Colonic mucosa (tissue), 4 donors: ENCODE data around the gene FRMD8. TPM values are rescaled to one million over a fixed set of nuclear protein-coding genes. Genes with fewer than 3 reads are reported as not detected.

Experiments used
- DNase-seq: peaks from one replicate; pipeline ENCODE4 v3.0.0-alpha.2; 2020
- H3K27ac ChIP-seq: fragments of 200-600 bp; one replicate; pipeline ENCODE4 v1.8.0; 2021
- H3K27me3 ChIP-seq: fragments of 200-600 bp; one replicate; pipeline ENCODE4 v1.8.0; 2021
- H3K36me3 ChIP-seq: fragments of 200-600 bp; one replicate; pipeline ENCODE4 v1.8.0; 2021
- H3K4me1 ChIP-seq: fragments of 200-600 bp; one replicate; pipeline ENCODE4 v1.8.0; 2021; ENCODE audit warnings: mild to moderate bottlenecking
- H3K4me3 ChIP-seq: fragments of 200-600 bp; one replicate; pipeline ENCODE4 v1.8.0; 2021
- H3K9ac ChIP-seq, 2 donors: one replicate each; pipeline ENCODE4 v1.7.0; 2013; ENCODE audit warnings: control low read depth in 2 of 2, low read depth in 2 of 2, low read length in 2 of 2
- H3K9me3 ChIP-seq: fragments of 200-600 bp; one replicate; pipeline ENCODE4 v1.8.0; 2021
- intact Hi-C: fragments of 100-400 bp; cut with DNase I; formaldehyde crosslinking; loops from one replicate; pipeline ENCODE4 v1.14.1; 2022
- total RNA-seq, 2 donors: library from RNA; stranded (reverse); fragmentation: NEBNext Ultra II Directional in 1 of 2; extraction: Animal tissue kit (Norgen Biotek cat#: 25700) in 1 of 2; gene quantifications; one replicate each; pipeline ENCODE4 v1.2.1, GENCODE V29; 2021
- TF ChIP-seq, protein P1 (sequence below): fragments of 200-600 bp; IDR thresholded peaks from one replicate; pipeline ENCODE4 v1.8.0; 2022; ENCODE audit warnings: antibody characterized with exemption, mild to moderate bottlenecking
- donor health status: healthy.
- donor health status: DM: no; HTN: no; CAD: no.
- donor health status: DM: no; HTN: no; CAD: no.

Gene FRMD8
- total RNA-seq, 2 donors from 2014 or later = 30.7 to 43.9 TPM

GRCh38 chr11:65400307-65401072 lies 14.1 kb downstream of the FRMD8 start:
- Histone ChIP-seq H3K4me3 (no peak overlapping the region), H3K4me1 (no peaks in the 10 kb centered on the region), H3K27me3 (no peaks in the 10 kb centered on the region), H3K27ac (no peak overlapping the region), H3K36me3 (peaks cover 7% of the 10 kb centered on the region), H3K9me3 (no peaks in the 10 kb centered on the region), H3K9ac (no peak overlapping the region)
- TF ChIP-seq, protein P1, sequence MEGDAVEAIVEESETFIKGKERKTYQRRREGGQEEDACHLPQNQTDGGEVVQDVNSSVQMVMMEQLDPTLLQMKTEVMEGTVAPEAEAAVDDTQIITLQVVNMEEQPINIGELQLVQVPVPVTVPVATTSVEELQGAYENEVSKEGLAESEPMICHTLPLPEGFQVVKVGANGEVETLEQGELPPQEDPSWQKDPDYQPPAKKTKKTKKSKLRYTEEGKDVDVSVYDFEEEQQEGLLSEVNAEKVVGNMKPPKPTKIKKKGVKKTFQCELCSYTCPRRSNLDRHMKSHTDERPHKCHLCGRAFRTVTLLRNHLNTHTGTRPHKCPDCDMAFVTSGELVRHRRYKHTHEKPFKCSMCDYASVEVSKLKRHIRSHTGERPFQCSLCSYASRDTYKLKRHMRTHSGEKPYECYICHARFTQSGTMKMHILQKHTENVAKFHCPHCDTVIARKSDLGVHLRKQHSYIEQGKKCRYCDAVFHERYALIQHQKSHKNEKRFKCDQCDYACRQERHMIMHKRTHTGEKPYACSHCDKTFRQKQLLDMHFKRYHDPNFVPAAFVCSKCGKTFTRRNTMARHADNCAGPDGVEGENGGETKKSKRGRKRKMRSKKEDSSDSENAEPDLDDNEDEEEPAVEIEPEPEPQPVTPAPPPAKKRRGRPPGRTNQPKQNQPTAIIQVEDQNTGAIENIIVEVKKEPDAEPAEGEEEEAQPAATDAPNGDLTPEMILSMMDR = no peak
- DNase-seq = no peak
- intact Hi-C loops = no loop called here

DNA sequence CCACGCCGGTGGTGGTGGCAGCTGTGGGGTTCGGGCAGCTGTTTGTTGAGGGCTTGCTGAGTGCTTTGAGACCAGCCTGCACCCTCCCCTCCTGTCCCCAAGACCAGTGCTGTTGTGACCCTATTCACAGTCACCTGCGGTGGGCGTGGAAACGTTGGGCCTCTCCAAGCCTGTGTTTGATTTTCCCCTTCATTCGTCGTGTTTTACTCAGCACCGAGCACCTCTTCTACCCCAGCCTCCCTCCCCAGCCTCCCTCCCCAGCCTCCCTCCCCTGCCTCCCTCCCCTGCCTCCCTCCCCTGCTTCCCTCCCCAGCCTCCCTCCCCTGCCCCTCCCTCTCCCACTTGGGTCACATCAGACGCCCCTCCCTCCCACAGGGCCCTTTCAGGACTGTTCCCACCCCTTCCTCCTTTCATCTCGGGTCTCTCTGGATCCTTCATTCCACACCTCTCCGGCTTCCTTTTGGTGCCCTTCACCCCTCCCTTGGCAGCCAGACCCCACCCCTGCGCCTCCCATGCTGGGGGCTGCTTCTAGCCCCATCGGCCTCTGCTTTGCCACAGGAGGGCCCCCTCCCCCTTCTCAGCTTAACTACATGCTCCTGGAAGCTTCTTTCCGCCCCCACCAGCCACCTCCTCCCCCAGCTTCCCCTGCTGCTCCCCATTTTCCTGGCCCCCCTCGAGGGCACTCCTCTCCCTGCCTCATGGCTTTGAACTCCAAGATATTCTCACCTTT lies 14.8 kb downstream of the FRMD8 start:
- Histone ChIP-seq H3K36me3 (peaks cover 7% of the 10 kb centered on the region), H3K4me3 (no peak overlapping the region), H3K9ac (peak overlapping the region in 1 of 2 donors; percentile 59), H3K9me3 (no peaks in the 10 kb centered on the region), H3K4me1 (no peaks in the 10 kb centered on the region), H3K27me3 (no peaks in the 10 kb centered on the region), H3K27ac (peak overlapping the region; percentile 22)
- no peak for DNase-seq
- TF ChIP-seq, protein P1 = no peak
- intact Hi-C loops = no loop called here

DNA sequence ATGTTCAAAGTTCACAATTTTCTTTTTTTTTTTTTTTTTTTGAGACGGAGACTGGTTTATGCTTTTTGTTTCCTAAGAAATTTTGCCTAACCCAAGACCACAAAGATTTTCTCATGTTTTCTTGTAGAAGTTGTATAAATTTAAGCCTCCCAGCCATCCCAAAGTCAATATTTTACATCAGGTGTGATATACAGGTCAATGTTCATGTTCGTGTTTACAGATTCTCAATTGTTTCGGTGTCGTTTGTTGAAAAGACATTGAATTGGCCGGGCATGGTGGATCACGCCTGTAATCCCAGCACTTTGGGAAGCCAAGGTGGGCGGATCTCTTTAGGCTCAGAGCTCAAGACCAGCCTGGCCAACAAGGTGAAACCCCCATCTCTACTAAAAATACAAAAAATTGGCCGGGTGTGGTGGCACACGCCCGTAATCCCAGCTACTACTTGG lies 15.4 kb downstream of the FRMD8 start:
- Histone ChIP-seq H3K4me3 (no peak overlapping the region), H3K9me3 (no peaks in the 10 kb centered on the region), H3K27me3 (no peaks in the 10 kb centered on the region), H3K4me1 (no peaks in the 10 kb centered on the region), H3K27ac (peak overlapping the region; percentile 12), H3K36me3 (peaks cover 7% of the 10 kb centered on the region), H3K9ac (peak overlapping the region in 1 of 2 donors; percentile 59)
- intact Hi-C loops = no loop called here
- TF ChIP-seq, protein P1 = no peak
- DNase-seq = no peak

GRCh38 chr11:65402790-65403189 lies 16.4 kb downstream of the FRMD8 start:
- TF ChIP-seq, protein P1 = no peak
- intact Hi-C loops = no loop called here
- no peaks in the 10 kb centered on the region for H3K27me3 ChIP-seq
- peaks cover 7% of the 10 kb centered on the region for H3K36me3 ChIP-seq
- H3K27ac ChIP-seq = no peak overlapping the region
- no peaks in the 10 kb centered on the region for H3K9me3 ChIP-seq
- H3K4me1 ChIP-seq = no peaks in the 10 kb centered on the region
- DNase-seq = no peak
- no peak overlapping the region for H3K4me3 ChIP-seq
- no peak overlapping the region for H3K9ac ChIP-seq

GRCh38 chr11:65403607-65404121 lies 17.2 kb downstream of the FRMD8 start:
- Histone ChIP-seq H3K27ac (no peak overlapping the region), H3K4me1 (no peaks in the 10 kb centered on the region), H3K9ac (no peak overlapping the region), H3K9me3 (no peaks in the 10 kb centered on the region), H3K27me3 (no peaks in the 10 kb centered on the region), H3K36me3 (peaks cover 12% of the 10 kb centered on the region), H3K4me3 (no peak overlapping the region)
- DNase-seq = no peak
- intact Hi-C loops = no loop called here
- TF ChIP-seq, protein P1 = no peak
